BLaER1 treated with 17β-estradiol and CSF1 and Interleukin-3, amounts not matched to agents 10 nM and 100 nM (cell line): ENCODE measurements around the gene MIPEP.
A peak's percentile ranks its signal among the peaks of the same experiment; 100 is the strongest.

ENCODE experiments used
- H3K27ac ChIP-seq, 11 experiments: shearing (Covaris generic); formaldehyde crosslinking; 2 replicates each; pipeline ENCODE4 v1.8.1; 2022
- H3K27me3 ChIP-seq, 11 experiments: shearing (Covaris generic); formaldehyde crosslinking; 2 replicates each; pipeline ENCODE4 v1.8.1; 2022
- H3K36me3 ChIP-seq, 11 experiments: shearing (Covaris generic); formaldehyde crosslinking; 2 replicates each; pipeline ENCODE4 v1.8.1; 2022
- H3K4me1 ChIP-seq, 10 experiments: shearing (Covaris generic); formaldehyde crosslinking; 2 replicates each; pipeline ENCODE4 v1.8.1; 2022
- H3K4me2 ChIP-seq, 11 experiments: shearing (Covaris generic); formaldehyde crosslinking; 2 replicates each; pipeline ENCODE4 v1.8.1; 2022
- H3K4me3 ChIP-seq, 10 experiments: shearing (Covaris generic); formaldehyde crosslinking; 2 replicates each; pipeline ENCODE4 v1.8.1; 2022
- H3K9ac ChIP-seq, 11 experiments: shearing (Covaris generic); formaldehyde crosslinking; 2 replicates each; pipeline ENCODE4 v1.8.1; 2022
- H3K9me3 ChIP-seq, 11 experiments: shearing (Covaris generic); formaldehyde crosslinking; replicated peaks in 1 of 11; 2 replicates each; pipeline ENCODE4 v1.8.1; 2022
- H4K20me1 ChIP-seq, 11 experiments: shearing (Covaris generic); formaldehyde crosslinking; 2 replicates each; pipeline ENCODE4 v1.8.1; 2022
- Cebpa-rat ChIP-seq, 11 experiments: shearing (Covaris generic); IDR thresholded peaks; 2 replicates each; pipeline ENCODE4 v1.8.1; 2022

Gene MIPEP

GRCh38 chr13:23794267-23795161 lies 94.7 kb downstream of the MIPEP start:
- H3K9me3 ChIP-seq: peaks cover 8 to 21% (median 12%) of the 10 kb centered on the region in 11 experiments; a peak in 18 of 22 replicates
- H4K20me1 ChIP-seq: no peaks in the 10 kb centered on the region
- TF ChIP-seq Cebpa-rat (IDR thresholded peaks at IDR 0.05): no peak
- H3K36me3 ChIP-seq: peaks cover 0 to 19% (median 7%) of the 10 kb centered on the region in 11 experiments; a peak in 10 of 22 replicates
- no peaks in the 10 kb centered on the region for H3K27me3 ChIP-seq
- peaks cover 6 to 22% (median 18%) of the 10 kb centered on the region in 10 experiments; a peak in 18 of 20 replicates for H3K4me1 ChIP-seq
- peak overlapping the region in 10 of 11 experiments; percentile 8 to 51 (median 25); a peak in 15 of 22 replicates for H3K4me2 ChIP-seq
- no peak overlapping the region for H3K9ac ChIP-seq
- peak overlapping the region in 9 of 11 experiments; percentile 16 to 48 (median 40); a peak in 12 of 22 replicates for H3K27ac ChIP-seq
- no peak overlapping the region for H3K4me3 ChIP-seq

DNA sequence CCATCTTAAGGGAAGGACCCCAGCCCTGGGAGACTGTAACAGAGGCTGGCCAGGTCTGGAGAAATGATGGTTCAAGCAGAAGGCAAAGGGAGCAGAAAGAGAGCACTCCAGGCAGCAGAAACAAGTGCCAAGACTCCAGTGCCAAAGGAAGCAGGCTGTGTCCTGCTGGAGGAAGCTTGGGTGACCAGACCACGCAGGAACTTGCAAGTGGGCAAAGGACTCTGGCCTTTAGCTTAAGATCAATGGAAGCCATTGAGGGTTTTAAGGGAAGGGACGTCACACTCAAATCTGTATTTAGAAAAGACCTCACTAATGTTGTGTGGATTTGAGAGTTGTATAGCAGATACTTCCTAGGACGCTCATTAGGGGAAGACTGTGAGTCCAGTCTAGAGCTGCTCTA lies 95.5 kb downstream of the MIPEP start:
- H3K27ac ChIP-seq: peak overlapping the region in 6 of 11 experiments; percentile 20 to 48 (median 30); a peak in 7 of 22 replicates
- H3K4me3 ChIP-seq: no peak overlapping the region
- no peak for TF ChIP-seq Cebpa-rat (IDR thresholded peaks at IDR 0.05)
- no peak overlapping the region for H3K9ac ChIP-seq
- H3K9me3 ChIP-seq: peaks cover 4 to 15% (median 7%) of the 10 kb centered on the region in 11 experiments; a peak in 16 of 22 replicates
- H3K4me1 ChIP-seq: peaks cover 6 to 16% (median 14%) of the 10 kb centered on the region in 10 experiments; a peak in 16 of 20 replicates
- H3K4me2 ChIP-seq: peak overlapping the region in 4 of 11 experiments; percentile 13 to 39 (median 25); a peak in 5 of 22 replicates
- no peaks in the 10 kb centered on the region for H4K20me1 ChIP-seq
- no peaks in the 10 kb centered on the region for H3K27me3 ChIP-seq
- H3K36me3 ChIP-seq: peaks cover 0 to 18% (median 6%) of the 10 kb centered on the region in 11 experiments; a peak in 10 of 22 replicates

- no peak overlapping the region for H3K4me2 ChIP-seq
- no peak overlapping the region for H3K9ac ChIP-seq
- H3K4me3 ChIP-seq: no peak overlapping the region
- H3K27ac ChIP-seq: no peak overlapping the region
- TF ChIP-seq Cebpa-rat (IDR thresholded peaks at IDR 0.05): no peak
- no peaks in the 10 kb centered on the region for H4K20me1 ChIP-seq
- peaks cover 0 to 7% (median 0%) of the 10 kb centered on the region in 11 experiments; a peak in 3 of 22 replicates for H3K9me3 ChIP-seq
- H3K4me1 ChIP-seq: peaks cover 6 to 16% (median 14%) of the 10 kb centered on the region in 10 experiments; a peak in 16 of 20 replicates
- no peaks in the 10 kb centered on the region for H3K27me3 ChIP-seq
- peaks cover 0 to 11% (median 2%) of the 10 kb centered on the region in 11 experiments; a peak in 3 of 22 replicates for H3K36me3 ChIP-seq
Measured at GRCh38 chr13:23792680-23793079, 96.5 kb downstream of the MIPEP start.

GRCh38 chr13:23790577-23791170 lies 98.5 kb downstream of the MIPEP start:
- no peak overlapping the region for H3K9ac ChIP-seq
- H3K36me3 ChIP-seq: peaks cover 0 to 6% (median 0%) of the 10 kb centered on the region in 11 experiments; a peak in 3 of 22 replicates
- no peaks in the 10 kb centered on the region for H3K9me3 ChIP-seq
- no peak overlapping the region for H3K4me2 ChIP-seq
- TF ChIP-seq Cebpa-rat (IDR thresholded peaks at IDR 0.05): no peak
- H3K4me1 ChIP-seq: peaks cover 6 to 16% (median 14%) of the 10 kb centered on the region in 10 experiments; a peak in 16 of 20 replicates
- H4K20me1 ChIP-seq: no peaks in the 10 kb centered on the region
- no peaks in the 10 kb centered on the region for H3K27me3 ChIP-seq
- no peak overlapping the region for H3K27ac ChIP-seq
- no peak overlapping the region for H3K4me3 ChIP-seq

GRCh38 chr13:23789576-23790346 lies 99.4 kb downstream of the MIPEP start:
- peaks cover 0 to 4% (median 0%) of the 10 kb centered on the region in 11 experiments; a peak in 1 of 22 replicates for H3K9me3 ChIP-seq
- no peak for TF ChIP-seq Cebpa-rat (IDR thresholded peaks at IDR 0.05)
- H3K4me3 ChIP-seq: no peak overlapping the region
- H3K27me3 ChIP-seq: no peaks in the 10 kb centered on the region
- H3K9ac ChIP-seq: no peak overlapping the region
- no peaks in the 10 kb centered on the region for H4K20me1 ChIP-seq
- peaks cover 0 to 6% (median 0%) of the 10 kb centered on the region in 11 experiments; a peak in 3 of 22 replicates for H3K36me3 ChIP-seq
- no peak overlapping the region for H3K4me2 ChIP-seq
- peaks cover 6 to 11% (median 10%) of the 10 kb centered on the region in 10 experiments; a peak in 16 of 20 replicates for H3K4me1 ChIP-seq
- H3K27ac ChIP-seq: no peak overlapping the region

GRCh38 chr13:23788459-23788858 lies 100.7 kb downstream of the MIPEP start:
- H3K9ac ChIP-seq: no peak overlapping the region
- no peak for TF ChIP-seq Cebpa-rat (IDR thresholded peaks at IDR 0.05)
- no peak overlapping the region for H3K4me3 ChIP-seq
- H4K20me1 ChIP-seq: no peaks in the 10 kb centered on the region
- H3K4me2 ChIP-seq: no peak overlapping the region
- no peaks in the 10 kb centered on the region; a peak in 1 of 20 replicates for H3K4me1 ChIP-seq
- peaks cover 0 to 7% (median 0%) of the 10 kb centered on the region in 11 experiments; a peak in 2 of 22 replicates for H3K9me3 ChIP-seq
- H3K36me3 ChIP-seq: peaks cover 0 to 6% (median 0%) of the 10 kb centered on the region in 11 experiments; a peak in 2 of 22 replicates
- no peaks in the 10 kb centered on the region for H3K27me3 ChIP-seq
- H3K27ac ChIP-seq: no peak overlapping the region

DNA sequence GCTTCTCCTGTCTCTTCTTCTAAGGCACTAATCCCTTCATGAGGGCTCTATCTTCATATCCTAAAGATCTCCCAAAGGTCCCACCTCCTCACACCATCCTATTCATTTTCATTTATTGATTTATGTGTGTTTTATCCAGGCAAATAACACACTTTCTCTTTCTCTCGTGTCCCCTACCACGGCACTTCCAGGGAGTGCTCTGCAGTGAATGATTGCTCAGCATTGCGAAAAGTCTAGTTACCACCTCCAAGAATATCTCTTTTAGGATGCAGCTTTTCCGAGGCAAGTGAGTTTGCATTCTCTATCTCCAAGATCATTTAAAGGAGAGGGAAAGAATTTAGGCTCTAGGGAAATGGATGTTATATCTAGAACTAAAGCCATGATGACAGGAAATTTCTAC lies 101.7 kb downstream of the MIPEP start:
- H3K27me3 ChIP-seq: no peaks in the 10 kb centered on the region
- no peak overlapping the region for H3K27ac ChIP-seq
- TF ChIP-seq Cebpa-rat (IDR thresholded peaks at IDR 0.05): no peak

DNA sequence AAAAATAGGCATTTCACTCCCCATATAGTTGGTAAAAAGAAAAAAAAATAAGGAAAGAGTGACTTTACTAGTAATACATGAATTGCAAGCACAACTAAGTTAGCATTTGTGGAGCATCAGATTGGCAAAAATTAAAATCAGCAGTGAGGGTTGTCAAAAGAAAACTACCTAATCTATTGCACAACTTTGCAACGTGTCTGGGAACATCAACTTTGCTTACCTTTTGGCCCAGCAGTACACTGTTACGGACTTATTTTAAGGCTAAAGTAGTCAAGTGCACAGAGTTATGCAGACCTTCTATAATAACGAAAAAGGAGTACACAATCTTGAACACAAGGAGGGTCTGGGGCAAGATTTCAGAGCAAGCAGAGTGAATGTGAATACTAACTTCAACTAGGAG lies 102.6 kb downstream of the MIPEP start:
- Histone ChIP-seq H3K27me3 (no peaks in the 10 kb centered on the region), H3K9me3 (peaks cover 0 to 7% (median 0%) of the 10 kb centered on the region in 11 experiments; a peak in 2 of 22 replicates), H3K9ac (no peak overlapping the region), H4K20me1 (no peaks in the 10 kb centered on the region), H3K36me3 (no peaks in the 10 kb centered on the region), H3K4me1 (no peaks in the 10 kb centered on the region), H3K4me2 (no peak overlapping the region), H3K27ac (no peak overlapping the region), H3K4me3 (no peak overlapping the region)
- TF ChIP-seq Cebpa-rat (IDR thresholded peaks at IDR 0.05): peak in 1 of 11 experiments; percentile 14; a peak in 1 of 22 replicates

More for the DNA sequence above, 101.7 kb downstream of the MIPEP start:
- peaks cover 0 to 3% (median 0%) of the 10 kb centered on the region in 11 experiments; a peak in 2 of 22 replicates for H3K36me3 ChIP-seq
- no peak overlapping the region for H3K4me3 ChIP-seq
- H3K4me1 ChIP-seq: no peaks in the 10 kb centered on the region
- no peak overlapping the region for H3K9ac ChIP-seq
- no peaks in the 10 kb centered on the region for H4K20me1 ChIP-seq
- H3K4me2 ChIP-seq: no peak overlapping the region
- peaks cover 0 to 7% (median 0%) of the 10 kb centered on the region in 11 experiments; a peak in 2 of 22 replicates for H3K9me3 ChIP-seq
